Rectal smooth muscle tissue (tissue), 1 donor: Measurements from ENCODE around the gene HSF5.

ENCODE experiments used
- H3K27ac ChIP-seq: one replicate; pipeline ENCODE4 v1.7.0; 2013; ENCODE audit warnings: low read depth, low read length, inconsistent platforms
- H3K27me3 ChIP-seq: one replicate; pipeline ENCODE4 v1.7.0; 2013; ENCODE audit warnings: low read length; ENCODE audit not compliant: control insufficient read depth, insufficient read depth
- H3K36me3 ChIP-seq: one replicate; pipeline ENCODE4 v1.7.0; 2013; ENCODE audit warnings: low read length; ENCODE audit not compliant: control insufficient read depth, insufficient read depth
- H3K4me1 ChIP-seq: one replicate; pipeline ENCODE4 v1.7.0; 2013; ENCODE audit warnings: low read length; ENCODE audit not compliant: control insufficient read depth, insufficient read depth
- H3K4me3 ChIP-seq: one replicate; pipeline ENCODE4 v1.7.0; 2013; ENCODE audit warnings: low read length
- H3K9ac ChIP-seq: one replicate; pipeline ENCODE4 v1.7.0; 2013; ENCODE audit warnings: low read length

The HSF5 gene

GRCh38 chr17:58415371-58416055, 72.7 kb downstream of the HSF5 start:
- Histone ChIP-seq H3K4me3 (peak overlapping the region; percentile 65), H3K27me3 (no peaks in the 10 kb centered on the region), H3K9ac (peak overlapping the region; percentile 10), H3K36me3 (no peaks in the 10 kb centered on the region), H3K27ac (no peak overlapping the region), H3K4me1 (peaks cover 3% of the 10 kb centered on the region)

- Histone ChIP-seq H3K9ac (no peak overlapping the region), H3K36me3 (no peaks in the 10 kb centered on the region), H3K4me3 (peak overlapping the region; percentile 44), H3K27me3 (no peaks in the 10 kb centered on the region), H3K27ac (no peak overlapping the region), H3K4me1 (peaks cover 3% of the 10 kb centered on the region)
Measured at GRCh38 chr17:58414596-58414997, 73.6 kb downstream of the HSF5 start.

GRCh38 chr17:58413684-58414083, 74.5 kb downstream of the HSF5 start:
- Histone ChIP-seq H3K27ac (no peak overlapping the region), H3K27me3 (no peaks in the 10 kb centered on the region), H3K9ac (no peak overlapping the region), H3K4me3 (peak overlapping the region; percentile 13), H3K36me3 (no peaks in the 10 kb centered on the region), H3K4me1 (peaks cover 3% of the 10 kb centered on the region)

GRCh38 chr17:58412961-58413586, 75.1 kb downstream of the HSF5 start:
- Histone ChIP-seq H3K27ac (no peak overlapping the region), H3K4me3 (peak overlapping the region; percentile 12)

GRCh38 chr17:58412064-58412703, 76.0 kb downstream of the HSF5 start:
- H3K27ac ChIP-seq = no peak overlapping the region
- no peak overlapping the region for H3K4me3 ChIP-seq
- H3K36me3 ChIP-seq = no peaks in the 10 kb centered on the region
- H3K4me1 ChIP-seq = peaks cover 1% of the 10 kb centered on the region
- H3K27me3 ChIP-seq = no peaks in the 10 kb centered on the region
- no peak overlapping the region for H3K9ac ChIP-seq

More at GRCh38 chr17:58412961-58413586, 75.1 kb downstream of the HSF5 start:
- Histone ChIP-seq H3K27me3 (no peaks in the 10 kb centered on the region), H3K9ac (no peak overlapping the region), H3K36me3 (no peaks in the 10 kb centered on the region), H3K4me1 (peaks cover 3% of the 10 kb centered on the region)

- no peaks in the 10 kb centered on the region for H3K27me3 ChIP-seq
- H3K4me3 ChIP-seq = no peak overlapping the region
- no peaks in the 10 kb centered on the region for H3K4me1 ChIP-seq
- H3K36me3 ChIP-seq = no peaks in the 10 kb centered on the region
- H3K27ac ChIP-seq = no peak overlapping the region
- no peak overlapping the region for H3K9ac ChIP-seq
Measured at GRCh38 chr17:58411408-58411894, 76.8 kb downstream of the HSF5 start.

- H3K27me3 ChIP-seq = no peaks in the 10 kb centered on the region
- no peaks in the 10 kb centered on the region for H3K4me1 ChIP-seq
- no peak overlapping the region for H3K4me3 ChIP-seq
- no peaks in the 10 kb centered on the region for H3K36me3 ChIP-seq
- no peak overlapping the region for H3K27ac ChIP-seq
- H3K9ac ChIP-seq = no peak overlapping the region
Measured at GRCh38 chr17:58410714-58411407, 77.3 kb downstream of the HSF5 start.

- H3K4me1 ChIP-seq = no peaks in the 10 kb centered on the region
- H3K4me3 ChIP-seq = no peak overlapping the region
- H3K27me3 ChIP-seq = no peaks in the 10 kb centered on the region
- no peaks in the 10 kb centered on the region for H3K36me3 ChIP-seq
- H3K27ac ChIP-seq = no peak overlapping the region
- no peak overlapping the region for H3K9ac ChIP-seq
Measured at GRCh38 chr17:58409432-58409831, 78.8 kb downstream of the HSF5 start.

GRCh38 chr17:58403311-58403710, 84.9 kb downstream of the HSF5 start:
- H3K27ac ChIP-seq = no peak overlapping the region
- H3K27me3 ChIP-seq = no peaks in the 10 kb centered on the region
- no peaks in the 10 kb centered on the region for H3K36me3 ChIP-seq
- no peak overlapping the region for H3K4me3 ChIP-seq
- no peak overlapping the region for H3K9ac ChIP-seq
- H3K4me1 ChIP-seq = no peaks in the 10 kb centered on the region

GRCh38 chr17:58402679-58403078, 85.5 kb downstream of the HSF5 start:
- no peak overlapping the region for H3K27ac ChIP-seq
- H3K9ac ChIP-seq = no peak overlapping the region

GRCh38 chr17:58402047-58402446, 86.2 kb downstream of the HSF5 start:
- Histone ChIP-seq H3K4me3 (no peak overlapping the region), H3K9ac (no peak overlapping the region), H3K27me3 (no peaks in the 10 kb centered on the region), H3K27ac (no peak overlapping the region), H3K4me1 (no peaks in the 10 kb centered on the region), H3K36me3 (no peaks in the 10 kb centered on the region)

More at GRCh38 chr17:58402679-58403078, 85.5 kb downstream of the HSF5 start:
- Histone ChIP-seq H3K4me3 (no peak overlapping the region), H3K27me3 (no peaks in the 10 kb centered on the region), H3K4me1 (no peaks in the 10 kb centered on the region), H3K36me3 (no peaks in the 10 kb centered on the region)

- Histone ChIP-seq H3K27ac (no peak overlapping the region), H3K36me3 (no peaks in the 10 kb centered on the region), H3K4me1 (no peaks in the 10 kb centered on the region), H3K27me3 (no peaks in the 10 kb centered on the region), H3K9ac (no peak overlapping the region), H3K4me3 (no peak overlapping the region)
Measured at GRCh38 chr17:58401287-58401686, 86.9 kb downstream of the HSF5 start.
